NCI-H2029 (cell line): ENCODE data around the gene TBC1D32.
"Not testable (repeated sequence)": the region's sequence is repeated elsewhere in the genome, so short reads cannot be mapped to it uniquely, and the experiment has no call there.

ENCODE experiments used
- DNase-seq: peaks from one replicate; lab custom pipeline; 2025; lab: John Stamatoyannopoulos, UW

TBC1D32 gene

GRCh38 chr6:121333196-121333595, 1.1 kb downstream of the TBC1D32 start:
- no peak for DNase-seq

- DNase-seq = no peak
These were observed 3.8 kb downstream of the TBC1D32 start for GRCh38 chr6:121330516-121330915.

GRCh38 chr6:121321282-121321681, 13.0 kb downstream of the TBC1D32 start:
- DNase-seq = no peak

- no peak for DNase-seq
These were observed 14.7 kb downstream of the TBC1D32 start for GRCh38 chr6:121319603-121320002.

- DNase-seq = no peak
These were observed 15.1 kb downstream of the TBC1D32 start for GRCh38 chr6:121319112-121319553.

- no peak for DNase-seq
These were observed 19.7 kb downstream of the TBC1D32 start for GRCh38 chr6:121314381-121315112.

- not testable (repeated sequence) for DNase-seq
These were observed 22.5 kb downstream of the TBC1D32 start for GRCh38 chr6:121311814-121312213.

- DNase-seq = no peak
These were observed 23.8 kb downstream of the TBC1D32 start for GRCh38 chr6:121310495-121310894.

- no peak for DNase-seq
These were observed 24.4 kb downstream of the TBC1D32 start for GRCh38 chr6:121309768-121310469.

GRCh38 chr6:121305957-121306607, 28.2 kb downstream of the TBC1D32 start:
- DNase-seq = peak; percentile 26

GRCh38 chr6:121302882-121303281, 31.4 kb downstream of the TBC1D32 start:
- no peak for DNase-seq

GRCh38 chr6:121301156-121301555, 33.1 kb downstream of the TBC1D32 start:
- DNase-seq = not testable (repeated sequence)

- DNase-seq = no peak
These were observed 36.6 kb downstream of the TBC1D32 start for GRCh38 chr6:121297694-121298093.

- no peak for DNase-seq
These were observed 49.2 kb downstream of the TBC1D32 start for GRCh38 chr6:121285041-121285440.

GRCh38 chr6:121274666-121275295, 59.5 kb downstream of the TBC1D32 start:
- DNase-seq = no peak

GRCh38 chr6:121263742-121264141, 70.5 kb downstream of the TBC1D32 start:
- no peak for DNase-seq

- DNase-seq = no peak
These were observed 73.6 kb downstream of the TBC1D32 start for GRCh38 chr6:121260651-121261102.

- no peak for DNase-seq
These were observed 86.9 kb downstream of the TBC1D32 start for GRCh38 chr6:121247386-121247785.

GRCh38 chr6:121242386-121242785, 91.9 kb downstream of the TBC1D32 start:
- no peak for DNase-seq

- DNase-seq = no peak
These were observed 96.4 kb downstream of the TBC1D32 start for GRCh38 chr6:121237859-121238258.

GRCh38 chr6:121236984-121237383, 97.3 kb downstream of the TBC1D32 start:
- no peak for DNase-seq

- DNase-seq = no peak
These were observed 98.9 kb downstream of the TBC1D32 start for GRCh38 chr6:121235386-121235785.
